ENCODE results near the gene ACTMAP.

The ACTMAP gene

GRCh38 chr19:40742477-40742876 is 7.8 kb downstream of the ACTMAP start:
- TF ChIP-seq, protein P1, sequence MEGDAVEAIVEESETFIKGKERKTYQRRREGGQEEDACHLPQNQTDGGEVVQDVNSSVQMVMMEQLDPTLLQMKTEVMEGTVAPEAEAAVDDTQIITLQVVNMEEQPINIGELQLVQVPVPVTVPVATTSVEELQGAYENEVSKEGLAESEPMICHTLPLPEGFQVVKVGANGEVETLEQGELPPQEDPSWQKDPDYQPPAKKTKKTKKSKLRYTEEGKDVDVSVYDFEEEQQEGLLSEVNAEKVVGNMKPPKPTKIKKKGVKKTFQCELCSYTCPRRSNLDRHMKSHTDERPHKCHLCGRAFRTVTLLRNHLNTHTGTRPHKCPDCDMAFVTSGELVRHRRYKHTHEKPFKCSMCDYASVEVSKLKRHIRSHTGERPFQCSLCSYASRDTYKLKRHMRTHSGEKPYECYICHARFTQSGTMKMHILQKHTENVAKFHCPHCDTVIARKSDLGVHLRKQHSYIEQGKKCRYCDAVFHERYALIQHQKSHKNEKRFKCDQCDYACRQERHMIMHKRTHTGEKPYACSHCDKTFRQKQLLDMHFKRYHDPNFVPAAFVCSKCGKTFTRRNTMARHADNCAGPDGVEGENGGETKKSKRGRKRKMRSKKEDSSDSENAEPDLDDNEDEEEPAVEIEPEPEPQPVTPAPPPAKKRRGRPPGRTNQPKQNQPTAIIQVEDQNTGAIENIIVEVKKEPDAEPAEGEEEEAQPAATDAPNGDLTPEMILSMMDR (IDR thresholded peaks at IDR 0.05; ENCODE audit: borderline replicate concordance, insufficient read depth, low read depth, low read length), result no peak
- no peak overlapping the region for H3K4me3 ChIP-seq (ENCODE audit: low read depth, low read length)

GRCh38 chr19:40741527-40742390 is 8.5 kb downstream of the ACTMAP start:
- no peak overlapping the region for H3K4me3 ChIP-seq (ENCODE audit: low read depth, low read length)

DNA sequence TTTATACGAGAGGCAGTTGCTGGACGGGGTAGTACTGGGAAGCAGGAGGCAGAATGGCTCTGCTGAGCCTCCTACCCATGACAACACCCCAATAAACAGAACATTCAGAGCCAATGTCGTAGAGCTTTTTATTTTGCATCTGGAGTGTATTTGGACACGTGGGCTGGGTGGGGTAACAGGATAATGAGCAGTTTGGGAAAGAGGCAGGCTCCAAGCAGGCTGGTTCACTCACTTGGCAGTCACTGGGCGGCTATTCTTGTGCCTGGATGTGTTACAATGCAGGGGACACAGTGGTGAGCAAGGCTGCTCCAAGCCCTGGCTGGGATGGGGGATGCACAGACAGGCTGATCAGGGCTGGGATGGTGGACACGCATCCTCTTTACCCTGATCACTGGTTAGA is 9.5 kb downstream of the ACTMAP start:
- TF ChIP-seq, protein P1 (IDR thresholded peaks at IDR 0.05; ENCODE audit: borderline replicate concordance, insufficient read depth, low read depth, low read length), result no peak

More at GRCh38 chr19:40741527-40742390, 8.5 kb downstream of the ACTMAP start:
- TF ChIP-seq, protein P1 (IDR thresholded peaks at IDR 0.05; ENCODE audit: borderline replicate concordance, insufficient read depth, low read depth, low read length), result no peak

GRCh38 chr19:40739871-40740703 is 10.2 kb downstream of the ACTMAP start:
- H3K4me3 ChIP-seq (ENCODE audit: low read depth, low read length), result no peak overlapping the region
- TF ChIP-seq, protein P1 (IDR thresholded peaks at IDR 0.05; ENCODE audit: borderline replicate concordance, insufficient read depth, low read depth, low read length), result no peak

More for the DNA sequence above, 9.5 kb downstream of the ACTMAP start:
- no peak overlapping the region for H3K4me3 ChIP-seq (ENCODE audit: low read depth, low read length)

DNA sequence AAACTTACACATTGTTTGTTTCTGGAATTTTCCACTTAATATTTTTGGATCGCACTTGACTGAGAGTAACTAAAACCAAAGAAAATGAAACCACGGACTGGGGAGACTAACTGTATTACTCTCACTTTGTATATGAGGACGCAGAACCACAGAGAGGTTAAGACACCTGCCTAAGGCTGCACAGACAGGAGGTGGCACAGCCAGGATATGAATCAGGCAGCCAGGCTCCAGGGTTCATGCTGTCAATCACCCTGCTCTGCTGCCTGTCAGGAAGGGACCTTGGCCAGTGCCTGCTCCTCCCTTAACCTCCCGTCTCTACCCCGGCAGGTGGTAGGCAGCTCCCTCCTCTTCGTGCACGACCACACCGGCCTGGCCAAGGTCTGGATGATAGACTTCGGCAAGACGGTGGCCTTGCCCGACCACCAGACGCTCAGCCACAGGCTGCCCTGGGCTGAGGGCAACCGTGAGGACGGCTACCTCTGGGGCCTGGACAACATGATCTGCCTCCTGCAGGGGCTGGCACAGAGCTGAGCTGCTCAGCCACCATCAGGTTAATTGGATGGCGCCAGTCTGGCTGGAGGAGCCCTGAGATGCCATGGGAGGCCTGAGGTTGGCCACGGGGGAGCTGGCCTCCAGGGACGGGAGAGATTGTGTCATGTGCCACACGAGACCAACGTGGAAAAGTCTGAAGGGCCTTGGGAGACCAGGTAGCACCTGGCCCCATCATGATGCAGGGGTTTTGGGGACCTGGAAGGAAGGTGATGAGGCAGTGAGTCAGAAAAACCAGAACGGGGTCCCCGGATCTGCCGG is 11.0 kb downstream of the ACTMAP start:
- no peak overlapping the region for H3K4me3 ChIP-seq (ENCODE audit: low read depth, low read length)
- TF ChIP-seq, protein P1 (IDR thresholded peaks at IDR 0.05; ENCODE audit: borderline replicate concordance, insufficient read depth, low read depth, low read length), result no peak

DNA sequence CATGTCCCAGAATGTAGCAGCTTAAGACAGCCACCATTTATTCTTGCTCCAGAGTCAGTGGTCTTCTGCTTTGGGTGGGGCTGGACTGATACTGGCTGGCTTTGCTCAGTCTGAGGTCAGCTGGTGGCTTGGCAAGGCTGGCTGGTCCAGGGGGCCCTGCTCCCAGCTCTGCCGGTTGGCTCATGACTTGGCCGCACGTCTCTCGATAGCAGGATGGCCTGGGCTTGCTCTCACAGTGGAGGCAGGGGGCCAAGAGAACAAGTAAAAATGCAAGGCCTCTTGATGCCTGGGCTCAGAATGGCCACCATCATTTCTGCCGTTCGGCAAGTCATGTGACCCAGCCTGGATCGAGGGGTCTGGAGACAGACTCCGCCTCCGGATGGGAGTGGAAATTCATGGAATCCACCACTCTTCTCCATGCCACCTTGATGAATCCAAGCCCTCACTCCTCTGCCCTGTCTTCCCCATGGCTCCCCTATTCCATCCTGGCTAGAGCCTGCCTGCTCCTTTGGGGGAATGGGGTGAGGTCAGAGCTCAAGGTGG is 13.1 kb downstream of the ACTMAP start:
- TF ChIP-seq, protein P1 (IDR thresholded peaks at IDR 0.05; ENCODE audit: borderline replicate concordance, insufficient read depth, low read depth, low read length), result no peak
- H3K4me3 ChIP-seq (ENCODE audit: low read depth, low read length), result no peak overlapping the region
